ENCODE data around the gene PPAT. TPM values are rescaled to one million over a fixed set of nuclear protein-coding genes. Genes with fewer than 3 reads are reported as not detected.

Gene PPAT
- total RNA-seq, 1 donor from 2014 or later: 14.0 TPM

- TF ChIP-seq CTCF (IDR thresholded peaks at IDR 0.05): no peak
- Mint-ChIP-seq H3K27ac (ENCODE audit: unreplicated experiment) (no peak overlapping the region), H3K4me3 (ENCODE audit: unreplicated experiment) (no peak overlapping the region), H3K36me3 (ENCODE audit: unreplicated experiment) (peaks cover 33% of the 10 kb centered on the region), H3K9me3 (ENCODE audit: unreplicated experiment) (no peaks in the 10 kb centered on the region), H3K27me3 (ENCODE audit: unreplicated experiment) (no peaks in the 10 kb centered on the region), H3K4me1 (ENCODE audit: unreplicated experiment) (no peaks in the 10 kb centered on the region)
- no peak for DNase-seq (ENCODE audit: extremely low spot score, unreplicated experiment)
Observed at GRCh38 chr4:56348576-56348975, 86.8 kb downstream of the PPAT start.

GRCh38 chr4:56345458-56345857 lies 90.0 kb downstream of the PPAT start:
- Mint-ChIP-seq H3K36me3 (ENCODE audit: unreplicated experiment) (peaks cover 29% of the 10 kb centered on the region), H3K27me3 (ENCODE audit: unreplicated experiment) (no peaks in the 10 kb centered on the region), H3K4me1 (ENCODE audit: unreplicated experiment) (no peaks in the 10 kb centered on the region), H3K27ac (ENCODE audit: unreplicated experiment) (no peak overlapping the region), H3K9me3 (ENCODE audit: unreplicated experiment) (no peaks in the 10 kb centered on the region), H3K4me3 (ENCODE audit: unreplicated experiment) (no peak overlapping the region)
- no peak for DNase-seq (ENCODE audit: extremely low spot score, unreplicated experiment)
- TF ChIP-seq CTCF (IDR thresholded peaks at IDR 0.05): no peak

Other genes with a start within 250 kb of the PPAT start
- 8.6 and 10.3 TPM in 2 replicates for gene AASDH, start 48.1 kb downstream of the PPAT start, total RNA-seq
- 62.9 and 65.3 TPM in 2 replicates for gene PAICS, start 645 bp upstream of the PPAT start, total RNA-seq
- gene SRP72, start 32.0 kb upstream of the PPAT start, total RNA-seq: 116 and 124 TPM in 2 replicates
- 1.3 and 1.4 TPM in 2 replicates for gene ARL9, start 70.2 kb upstream of the PPAT start, total RNA-seq
- gene HOPX, start 245.7 kb upstream of the PPAT start, total RNA-seq: 0.35 TPM in 1 of 2 replicates, not detected in the other